Measurements from ENCODE around the gene RASAL3.

Gene RASAL3

GRCh38 chr19:15425321-15425950 lies 38.9 kb downstream of the RASAL3 start:
- peaks cover 41% of the 10 kb centered on the region for H3K36me3 ChIP-seq (ENCODE audit: control insufficient read depth, insufficient read depth, low read length)
- H3K4me1 ChIP-seq (ENCODE audit: control insufficient read depth, insufficient read depth, low read length): no peaks in the 10 kb centered on the region
- H3K27ac ChIP-seq (ENCODE audit: insufficient read depth, low read depth, low read length, poor library complexity, severe bottlenecking): no peak overlapping the region
- H3K27me3 ChIP-seq (ENCODE audit: control insufficient read depth, insufficient read depth, low read length, poor library complexity, severe bottlenecking): no peaks in the 10 kb centered on the region
- 93 to 95% methylated on average over 25 to 34 of the region's 36 CpGs for WGBS, 2 experiments
- no peaks in the 10 kb centered on the region for H3K9me3 ChIP-seq (ENCODE audit: control insufficient read depth, low read length)
- no peak overlapping the region for H3K4me3 ChIP-seq (ENCODE audit: insufficient read depth, low read depth, low read length)

GRCh38 chr19:15424692-15425272 lies 39.6 kb downstream of the RASAL3 start:
- WGBS, 2 experiments: 97% methylated on average over 38 of the region's 38 CpGs
- Histone ChIP-seq H3K9me3 (ENCODE audit: control insufficient read depth, low read length) (no peaks in the 10 kb centered on the region), H3K27ac (ENCODE audit: insufficient read depth, low read depth, low read length, poor library complexity, severe bottlenecking) (no peak overlapping the region), H3K36me3 (ENCODE audit: control insufficient read depth, insufficient read depth, low read length) (peaks cover 41% of the 10 kb centered on the region), H3K4me1 (ENCODE audit: control insufficient read depth, insufficient read depth, low read length) (no peaks in the 10 kb centered on the region), H3K4me3 (ENCODE audit: insufficient read depth, low read depth, low read length) (no peak overlapping the region), H3K27me3 (ENCODE audit: control insufficient read depth, insufficient read depth, low read length, poor library complexity, severe bottlenecking) (no peaks in the 10 kb centered on the region)

- Histone ChIP-seq H3K36me3 (ENCODE audit: control insufficient read depth, insufficient read depth, low read length) (peaks cover 41% of the 10 kb centered on the region), H3K27ac (ENCODE audit: insufficient read depth, low read depth, low read length, poor library complexity, severe bottlenecking) (no peak overlapping the region), H3K9me3 (ENCODE audit: control insufficient read depth, low read length) (no peaks in the 10 kb centered on the region), H3K27me3 (ENCODE audit: control insufficient read depth, insufficient read depth, low read length, poor library complexity, severe bottlenecking) (no peaks in the 10 kb centered on the region), H3K4me3 (ENCODE audit: insufficient read depth, low read depth, low read length) (no peak overlapping the region), H3K4me1 (ENCODE audit: control insufficient read depth, insufficient read depth, low read length) (no peaks in the 10 kb centered on the region)
- WGBS, 2 experiments: 97 to 100% methylated on average over 13 of the region's 13 CpGs
Measured at GRCh38 chr19:15424121-15424520, 40.2 kb downstream of the RASAL3 start.

- Histone ChIP-seq H3K27me3 (ENCODE audit: control insufficient read depth, insufficient read depth, low read length, poor library complexity, severe bottlenecking) (no peaks in the 10 kb centered on the region), H3K27ac (ENCODE audit: insufficient read depth, low read depth, low read length, poor library complexity, severe bottlenecking) (no peak overlapping the region), H3K9me3 (ENCODE audit: control insufficient read depth, low read length) (no peaks in the 10 kb centered on the region), H3K36me3 (ENCODE audit: control insufficient read depth, insufficient read depth, low read length) (peaks cover 41% of the 10 kb centered on the region), H3K4me3 (ENCODE audit: insufficient read depth, low read depth, low read length) (no peak overlapping the region), H3K4me1 (ENCODE audit: control insufficient read depth, insufficient read depth, low read length) (no peaks in the 10 kb centered on the region)
- WGBS, 2 experiments: 96 to 97% methylated on average over 6 of the region's 6 CpGs
Measured at GRCh38 chr19:15423130-15423529, 41.2 kb downstream of the RASAL3 start.

- Histone ChIP-seq H3K27me3 (ENCODE audit: control insufficient read depth, insufficient read depth, low read length, poor library complexity, severe bottlenecking) (no peaks in the 10 kb centered on the region), H3K9me3 (ENCODE audit: control insufficient read depth, low read length) (no peaks in the 10 kb centered on the region), H3K36me3 (ENCODE audit: control insufficient read depth, insufficient read depth, low read length) (peaks cover 41% of the 10 kb centered on the region), H3K4me3 (ENCODE audit: insufficient read depth, low read depth, low read length) (no peak overlapping the region), H3K27ac (ENCODE audit: insufficient read depth, low read depth, low read length, poor library complexity, severe bottlenecking) (no peak overlapping the region), H3K4me1 (ENCODE audit: control insufficient read depth, insufficient read depth, low read length) (peaks cover under 1% of the 10 kb centered on the region)
- 93 to 95% methylated on average over 22 of the region's 22 CpGs for WGBS, 2 experiments
Measured at GRCh38 chr19:15422296-15423075, 41.9 kb downstream of the RASAL3 start.

GRCh38 chr19:15421721-15422260 lies 42.6 kb downstream of the RASAL3 start:
- H3K9me3 ChIP-seq (ENCODE audit: control insufficient read depth, low read length): no peaks in the 10 kb centered on the region
- H3K27ac ChIP-seq (ENCODE audit: insufficient read depth, low read depth, low read length, poor library complexity, severe bottlenecking): no peak overlapping the region
- H3K4me3 ChIP-seq (ENCODE audit: insufficient read depth, low read depth, low read length): no peak overlapping the region
- H3K27me3 ChIP-seq (ENCODE audit: control insufficient read depth, insufficient read depth, low read length, poor library complexity, severe bottlenecking): no peaks in the 10 kb centered on the region
- H3K36me3 ChIP-seq (ENCODE audit: control insufficient read depth, insufficient read depth, low read length): peaks cover 34% of the 10 kb centered on the region
- 93% methylated on average over 13 to 15 of the region's 15 CpGs for WGBS, 2 experiments
- H3K4me1 ChIP-seq (ENCODE audit: control insufficient read depth, insufficient read depth, low read length): peaks cover 7% of the 10 kb centered on the region

GRCh38 chr19:15421136-15421695 lies 43.1 kb downstream of the RASAL3 start:
- H3K27me3 ChIP-seq (ENCODE audit: control insufficient read depth, insufficient read depth, low read length, poor library complexity, severe bottlenecking): no peaks in the 10 kb centered on the region
- H3K9me3 ChIP-seq (ENCODE audit: control insufficient read depth, low read length): no peaks in the 10 kb centered on the region
- 92 to 95% methylated on average over 12 of the region's 12 CpGs for WGBS, 2 experiments

GRCh38 chr19:15419413-15420025 lies 44.8 kb downstream of the RASAL3 start:
- peaks cover 22% of the 10 kb centered on the region for H3K36me3 ChIP-seq (ENCODE audit: control insufficient read depth, insufficient read depth, low read length)
- no peak overlapping the region for H3K4me3 ChIP-seq (ENCODE audit: insufficient read depth, low read depth, low read length)
- 68 to 71% methylated on average over 15 to 16 of the region's 16 CpGs for WGBS, 2 experiments
- H3K27me3 ChIP-seq (ENCODE audit: control insufficient read depth, insufficient read depth, low read length, poor library complexity, severe bottlenecking): no peaks in the 10 kb centered on the region
- H3K27ac ChIP-seq (ENCODE audit: insufficient read depth, low read depth, low read length, poor library complexity, severe bottlenecking): no peak overlapping the region
- peaks cover 7% of the 10 kb centered on the region for H3K4me1 ChIP-seq (ENCODE audit: control insufficient read depth, insufficient read depth, low read length)
- no peaks in the 10 kb centered on the region for H3K9me3 ChIP-seq (ENCODE audit: control insufficient read depth, low read length)

More at GRCh38 chr19:15421136-15421695, 43.1 kb downstream of the RASAL3 start:
- H3K4me1 ChIP-seq (ENCODE audit: control insufficient read depth, insufficient read depth, low read length): peaks cover 7% of the 10 kb centered on the region
- H3K27ac ChIP-seq (ENCODE audit: insufficient read depth, low read depth, low read length, poor library complexity, severe bottlenecking): no peak overlapping the region
- H3K4me3 ChIP-seq (ENCODE audit: insufficient read depth, low read depth, low read length): no peak overlapping the region
- H3K36me3 ChIP-seq (ENCODE audit: control insufficient read depth, insufficient read depth, low read length): peaks cover 28% of the 10 kb centered on the region

- Histone ChIP-seq H3K36me3 (ENCODE audit: control insufficient read depth, insufficient read depth, low read length) (peaks cover 15% of the 10 kb centered on the region), H3K27me3 (ENCODE audit: control insufficient read depth, insufficient read depth, low read length, poor library complexity, severe bottlenecking) (no peaks in the 10 kb centered on the region), H3K4me1 (ENCODE audit: control insufficient read depth, insufficient read depth, low read length) (peaks cover 7% of the 10 kb centered on the region), H3K9me3 (ENCODE audit: control insufficient read depth, low read length) (no peaks in the 10 kb centered on the region), H3K27ac (ENCODE audit: insufficient read depth, low read depth, low read length, poor library complexity, severe bottlenecking) (peak within 1 kb of the TSS; percentile 12), H3K4me3 (ENCODE audit: insufficient read depth, low read depth, low read length) (peak within 1 kb of the TSS; percentile 91)
- 0 to 1% methylated on average over 61 of the region's 61 CpGs for WGBS, 2 experiments
Measured at GRCh38 chr19:15418579-15419412, 45.5 kb downstream of the RASAL3 start, which contains the start of gene AKAP8L. AKAP8L (minus strand) TSS chr19:15418988; CDS start chr19:15418923, 65 bp downstream.

Measured in ectodermal cell (in vitro differentiated cells).